ENCODE measurements around the gene SRR.
"Not testable (repeated sequence)": the region's sequence is repeated elsewhere in the genome, so short reads cannot be mapped to it uniquely, and the experiment has no call there.

SRR gene

DNA sequence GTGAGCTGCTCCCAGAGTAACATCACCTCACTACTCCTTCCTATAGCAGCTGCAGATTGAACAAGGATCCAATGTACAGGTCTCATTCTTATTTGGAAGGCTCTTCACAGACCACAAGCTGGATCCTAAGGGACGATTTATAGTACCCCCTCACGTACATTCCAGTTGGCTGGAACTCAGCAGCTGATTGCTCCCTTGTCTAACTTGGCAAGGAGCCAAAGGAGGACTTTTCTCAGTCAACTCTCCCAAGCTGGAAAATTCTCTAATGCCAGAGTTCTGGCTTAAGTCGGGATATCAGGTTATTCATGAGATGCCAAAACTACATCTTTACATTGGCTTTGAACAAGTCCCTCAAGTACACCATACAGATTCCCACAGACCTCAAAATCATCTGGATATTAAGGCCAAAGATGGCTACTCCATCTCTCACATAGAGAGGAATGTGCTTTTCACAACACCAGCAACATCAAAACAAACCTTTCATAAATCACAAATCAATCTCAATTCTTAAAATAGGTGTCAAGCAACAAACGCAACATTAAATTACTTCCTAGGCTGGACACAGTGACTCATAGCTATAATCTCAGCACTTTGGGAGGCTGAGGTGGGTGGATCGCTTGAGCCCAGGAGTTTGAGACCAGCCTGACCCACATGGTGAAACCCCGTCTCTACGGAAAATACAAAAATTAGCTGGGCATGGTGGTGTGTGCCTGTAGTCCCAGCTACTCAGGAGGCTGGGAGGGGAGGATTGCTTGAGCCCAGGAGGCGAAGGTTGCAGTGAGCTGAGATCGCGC lies 39.5 kb upstream of the SRR start:
- peaks cover 44% of the 10 kb centered on the region for H3K4me1 Mint-ChIP-seq
- H3K9me3 Mint-ChIP-seq: no peaks in the 10 kb centered on the region
- peaks cover 36% of the 10 kb centered on the region for H3K36me3 Mint-ChIP-seq (ENCODE audit: low read depth)
- TF ChIP-seq, protein P1, sequence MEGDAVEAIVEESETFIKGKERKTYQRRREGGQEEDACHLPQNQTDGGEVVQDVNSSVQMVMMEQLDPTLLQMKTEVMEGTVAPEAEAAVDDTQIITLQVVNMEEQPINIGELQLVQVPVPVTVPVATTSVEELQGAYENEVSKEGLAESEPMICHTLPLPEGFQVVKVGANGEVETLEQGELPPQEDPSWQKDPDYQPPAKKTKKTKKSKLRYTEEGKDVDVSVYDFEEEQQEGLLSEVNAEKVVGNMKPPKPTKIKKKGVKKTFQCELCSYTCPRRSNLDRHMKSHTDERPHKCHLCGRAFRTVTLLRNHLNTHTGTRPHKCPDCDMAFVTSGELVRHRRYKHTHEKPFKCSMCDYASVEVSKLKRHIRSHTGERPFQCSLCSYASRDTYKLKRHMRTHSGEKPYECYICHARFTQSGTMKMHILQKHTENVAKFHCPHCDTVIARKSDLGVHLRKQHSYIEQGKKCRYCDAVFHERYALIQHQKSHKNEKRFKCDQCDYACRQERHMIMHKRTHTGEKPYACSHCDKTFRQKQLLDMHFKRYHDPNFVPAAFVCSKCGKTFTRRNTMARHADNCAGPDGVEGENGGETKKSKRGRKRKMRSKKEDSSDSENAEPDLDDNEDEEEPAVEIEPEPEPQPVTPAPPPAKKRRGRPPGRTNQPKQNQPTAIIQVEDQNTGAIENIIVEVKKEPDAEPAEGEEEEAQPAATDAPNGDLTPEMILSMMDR (IDR thresholded peaks at IDR 0.05; ENCODE audit: unreplicated experiment in 3 of 3): no peak
- H3K27me3 Mint-ChIP-seq (ENCODE audit: low read depth): no peaks in the 10 kb centered on the region
- H3K27ac Mint-ChIP-seq: peak overlapping the region; percentile 77 to 86 (median 84)
- H3K4me3 Mint-ChIP-seq: peak overlapping the region in 2 of 3 experiments; percentile 35 to 50

- Mint-ChIP-seq H3K27ac (peak overlapping the region; percentile 77 to 86 (median 84)), H3K4me1 (peaks cover 44% of the 10 kb centered on the region), H3K36me3 (ENCODE audit: low read depth) (peaks cover 38% of the 10 kb centered on the region)
- H3K9me3 Mint-ChIP-seq; H3K4me3 Mint-ChIP-seq; H3K27me3 Mint-ChIP-seq (ENCODE audit: low read depth): not testable (repeated sequence)
Observed at GRCh38 chr17:2265166-2265565, 38.6 kb upstream of the SRR start.

DNA sequence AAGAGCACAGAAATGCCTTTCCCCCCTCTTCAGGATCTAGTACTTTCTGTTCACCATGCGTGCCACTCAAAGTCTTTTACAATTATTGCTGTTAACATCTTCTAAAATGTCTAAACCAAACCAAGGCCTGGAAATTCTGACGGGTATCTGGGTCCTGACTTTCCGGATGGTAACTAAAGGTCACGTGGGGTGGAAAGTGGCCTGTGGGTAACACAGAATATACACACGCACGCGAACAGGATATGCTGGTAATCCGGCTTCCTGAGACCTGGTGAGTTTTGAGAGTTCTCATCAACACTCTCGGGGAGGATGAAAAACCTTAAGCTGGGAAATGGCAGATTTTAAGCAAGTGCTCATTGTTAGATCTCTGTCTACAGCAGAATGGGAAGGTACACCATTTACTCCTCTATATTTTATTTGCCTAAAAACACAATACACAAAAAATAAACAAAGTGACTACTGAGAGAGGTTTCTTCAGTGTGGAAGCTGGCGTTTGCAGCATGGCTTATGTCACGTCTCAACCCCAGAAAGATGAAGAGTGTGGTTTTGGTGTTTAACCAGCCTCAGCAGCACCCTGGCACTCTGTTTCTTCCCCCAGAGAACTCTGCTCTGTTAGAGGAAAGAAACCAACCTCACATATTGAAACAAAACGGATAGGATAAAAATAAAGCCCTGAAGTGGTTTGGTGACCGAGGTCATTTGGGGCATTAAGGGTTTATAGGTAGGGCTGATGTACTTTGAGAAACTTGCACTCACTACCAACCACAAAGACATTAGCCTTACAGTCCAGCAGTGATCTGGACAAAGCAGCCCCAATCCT lies 37.5 kb upstream of the SRR start:
- Mint-ChIP-seq H3K27ac (peak overlapping the region in 2 of 3 experiments; percentile 69 to 85), H3K27me3 (ENCODE audit: low read depth) (no peaks in the 10 kb centered on the region), H3K9me3 (no peaks in the 10 kb centered on the region), H3K4me1 (peaks cover 44% of the 10 kb centered on the region), H3K36me3 (ENCODE audit: low read depth) (peaks cover 38% of the 10 kb centered on the region), H3K4me3 (no peak overlapping the region)
- TF ChIP-seq, protein P1 (IDR thresholded peaks at IDR 0.05; ENCODE audit: unreplicated experiment in 3 of 3): no peak

GRCh38 chr17:2266865-2267228 lies 36.9 kb upstream of the SRR start:
- Mint-ChIP-seq H3K27ac (peak overlapping the region in 2 of 3 experiments; percentile 44 to 69), H3K27me3 (ENCODE audit: low read depth) (no peaks in the 10 kb centered on the region), H3K9me3 (no peaks in the 10 kb centered on the region), H3K4me3 (no peak overlapping the region), H3K4me1 (peaks cover 38% of the 10 kb centered on the region), H3K36me3 (ENCODE audit: low read depth) (peaks cover 33% of the 10 kb centered on the region)
- TF ChIP-seq, protein P1 (IDR thresholded peaks at IDR 0.05; ENCODE audit: unreplicated experiment in 3 of 3): no peak

DNA sequence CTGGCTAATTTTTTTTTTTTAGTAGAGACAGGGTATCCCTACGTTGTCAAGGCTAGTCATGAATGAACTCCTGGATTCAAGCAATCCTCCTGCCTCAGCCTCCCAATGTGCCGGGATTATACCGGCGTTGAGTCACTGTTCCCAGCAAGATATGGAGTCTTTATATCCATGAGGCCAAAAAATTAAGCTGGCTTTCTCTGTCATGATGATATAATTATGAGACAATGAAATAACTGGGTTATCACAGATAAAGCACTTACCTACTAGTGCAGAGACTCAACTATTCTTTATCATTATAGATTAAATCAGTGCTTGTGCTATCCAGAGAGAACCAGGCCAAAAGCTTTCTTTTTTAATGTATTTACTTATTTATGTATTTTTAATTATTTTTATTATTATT lies 36.4 kb upstream of the SRR start:
- Mint-ChIP-seq H3K36me3 (ENCODE audit: low read depth) (peaks cover 36% of the 10 kb centered on the region), H3K27me3 (ENCODE audit: low read depth) (no peaks in the 10 kb centered on the region), H3K4me3 (no peak overlapping the region), H3K27ac (no peak overlapping the region), H3K9me3 (no peaks in the 10 kb centered on the region), H3K4me1 (peaks cover 33% of the 10 kb centered on the region)
- TF ChIP-seq, protein P1 (IDR thresholded peaks at IDR 0.05; ENCODE audit: unreplicated experiment in 3 of 3): no peak

- H3K4me1 Mint-ChIP-seq: no peaks in the 10 kb centered on the region
- H3K27ac Mint-ChIP-seq: no peak overlapping the region
- TF ChIP-seq, protein P1 (IDR thresholded peaks at IDR 0.05; ENCODE audit: unreplicated experiment in 3 of 3): no peak
- H3K9me3 Mint-ChIP-seq: no peaks in the 10 kb centered on the region
- no peak overlapping the region for H3K4me3 Mint-ChIP-seq
- peaks cover 48% of the 10 kb centered on the region for H3K36me3 Mint-ChIP-seq (ENCODE audit: low read depth)
- H3K27me3 Mint-ChIP-seq (ENCODE audit: low read depth): no peaks in the 10 kb centered on the region
Observed at GRCh38 chr17:2271985-2272702, 31.6 kb upstream of the SRR start.

Data from nephron (organoid).